ENCODE measurements around the gene FAM221A.
"Not testable (repeated sequence)": the region's sequence is repeated elsewhere in the genome, so short reads cannot be mapped to it uniquely, and the experiment has no call there.

FAM221A gene

GRCh38 chr7:23679898-23680413 lies at the start of gene FAM221A:
Gene FAM221A (plus strand): TSS chr7:23680199. CDS start chr7:23680219, 20 bp downstream.
- DNase-seq, result peak; percentile 90

GRCh38 chr7:23633417-23633816 lies 46.6 kb upstream of the FAM221A start:
- DNase-seq, result no peak

GRCh38 chr7:23645822-23646221 lies 34.2 kb upstream of the FAM221A start:
- no peak for DNase-seq

GRCh38 chr7:23653942-23654341 lies 26.1 kb upstream of the FAM221A start:
- no peak for DNase-seq

- no peak for DNase-seq
These were observed 25.5 kb upstream of the FAM221A start for GRCh38 chr7:23654508-23654907.

GRCh38 chr7:23655433-23655832 lies 24.6 kb upstream of the FAM221A start:
- no peak for DNase-seq

GRCh38 chr7:23658831-23659427 lies 21.1 kb upstream of the FAM221A start:
- DNase-seq, result no peak

- DNase-seq, result no peak
These were observed 18.6 kb upstream of the FAM221A start for GRCh38 chr7:23661385-23661784.

- peak; percentile 18 for DNase-seq
These were observed 17.6 kb upstream of the FAM221A start for GRCh38 chr7:23662124-23662983.

GRCh38 chr7:23662984-23663313 lies 17.1 kb upstream of the FAM221A start:
- no peak for DNase-seq

GRCh38 chr7:23664122-23664521 lies 15.9 kb upstream of the FAM221A start:
- DNase-seq, result no peak

GRCh38 chr7:23672033-23672432 lies 8.0 kb upstream of the FAM221A start:
- DNase-seq, result no peak

- DNase-seq, result peak; percentile 91
These were observed 711 bp downstream of the FAM221A start for GRCh38 chr7:23680414-23681405.

GRCh38 chr7:23684041-23684440 lies 4.0 kb downstream of the FAM221A start:
- DNase-seq, result not testable (repeated sequence)

- no peak for DNase-seq
These were observed 5.7 kb downstream of the FAM221A start for GRCh38 chr7:23685731-23686130.

GRCh38 chr7:23687011-23687410 lies 7.0 kb downstream of the FAM221A start:
- DNase-seq, result no peak

GRCh38 chr7:23689165-23689564 lies 9.2 kb downstream of the FAM221A start:
- no peak for DNase-seq

GRCh38 chr7:23691320-23691719 lies 11.3 kb downstream of the FAM221A start:
- DNase-seq, result no peak

GRCh38 chr7:23693224-23693623 lies 13.2 kb downstream of the FAM221A start:
- DNase-seq, result no peak

GRCh38 chr7:23696916-23697441 lies 17.0 kb downstream of the FAM221A start:
- peak; percentile 83 for DNase-seq

GRCh38 chr7:23698822-23699221 lies 18.8 kb downstream of the FAM221A start:
- no peak for DNase-seq

GRCh38 chr7:23700046-23700445 lies 20.0 kb downstream of the FAM221A start:
- DNase-seq, result peak; percentile 55

Data from NCI-H146 (cell line).